NCI-H345 treated with DMSO at 0.1 percent for 48 hours (cell line): ENCODE data around the gene DNM3.

Experiments used
- DNase-seq: peaks from one replicate; lab custom pipeline; 2025; ENCODE audit not compliant: unreplicated experiment; lab: John Stamatoyannopoulos, UW

DNM3 gene

GRCh38 chr1:172163498-172164215 is 322.4 kb downstream of the DNM3 start:
- no peak for DNase-seq

DNA sequence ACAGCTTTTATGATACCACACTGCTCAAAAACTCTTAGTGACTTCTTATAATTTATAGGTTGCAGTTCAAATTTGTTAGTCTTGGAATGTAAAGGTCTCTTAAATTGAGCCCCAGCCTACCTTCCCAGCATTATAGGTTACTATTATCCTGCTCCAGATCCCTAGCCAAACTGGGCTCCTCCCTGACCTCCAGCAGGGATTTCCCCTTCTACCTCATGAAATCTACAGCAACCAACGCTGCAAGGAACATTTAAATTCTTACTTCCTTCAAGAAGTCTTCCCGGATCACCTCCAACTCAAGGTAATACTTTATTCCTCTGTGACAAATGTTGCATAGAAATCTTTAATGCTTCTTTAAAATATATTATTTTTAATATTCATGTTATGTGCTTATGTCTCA is 324.1 kb downstream of the DNM3 start:
- DNase-seq, result no peak

DNA sequence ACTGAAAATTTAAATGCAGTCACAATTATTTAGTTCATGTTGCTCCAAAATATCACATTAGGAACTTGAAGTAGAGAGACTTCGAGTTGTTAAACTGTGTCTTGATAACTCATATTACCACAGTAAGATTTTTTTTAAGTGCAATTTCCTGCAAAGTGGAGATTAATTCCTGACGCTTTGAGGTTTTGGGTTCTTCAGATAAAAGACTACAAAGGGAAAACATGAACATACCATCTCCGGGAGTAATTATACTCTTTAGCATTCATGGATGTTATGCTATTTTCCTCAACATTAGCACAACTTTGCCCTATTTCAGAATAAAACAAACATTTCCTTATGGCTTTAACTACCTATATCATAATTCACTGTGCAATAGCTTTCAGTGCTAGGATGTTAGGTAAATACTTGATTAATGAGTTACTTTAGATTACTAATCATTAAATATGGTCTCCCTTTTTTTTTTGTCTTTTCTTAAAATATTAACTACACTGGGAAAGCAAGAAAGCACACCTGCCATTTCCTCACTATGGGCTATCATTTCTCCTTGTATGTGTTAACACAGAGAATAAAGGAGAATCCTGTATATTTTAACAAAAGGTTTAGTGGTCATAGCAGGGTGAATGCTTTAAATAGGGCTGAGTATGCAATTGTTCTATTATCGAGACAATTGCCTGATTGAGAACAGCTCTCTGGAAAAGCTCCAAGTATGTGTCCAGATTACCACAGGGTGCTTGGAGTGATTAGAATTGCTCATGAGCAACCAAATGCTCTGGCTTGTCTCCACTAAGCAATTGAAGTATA is 326.7 kb downstream of the DNM3 start:
- DNase-seq, result peak; percentile 33

DNA sequence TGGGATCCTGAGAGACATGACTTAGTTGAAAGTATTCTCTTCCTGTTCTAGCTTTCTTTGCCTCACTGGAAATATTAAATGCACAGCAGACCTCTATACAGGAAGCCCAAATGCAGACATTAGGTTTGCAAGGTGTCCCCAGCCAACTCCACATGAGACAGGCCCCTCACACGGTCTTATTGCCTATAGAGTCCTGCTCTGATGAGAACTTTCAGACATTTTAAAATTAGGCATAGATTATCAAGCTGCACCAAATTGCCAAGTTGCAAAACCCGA is 327.2 kb downstream of the DNM3 start:
- no peak for DNase-seq

- DNase-seq, result no peak
Measured at GRCh38 chr1:172169836-172170235, 328.5 kb downstream of the DNM3 start.

DNA sequence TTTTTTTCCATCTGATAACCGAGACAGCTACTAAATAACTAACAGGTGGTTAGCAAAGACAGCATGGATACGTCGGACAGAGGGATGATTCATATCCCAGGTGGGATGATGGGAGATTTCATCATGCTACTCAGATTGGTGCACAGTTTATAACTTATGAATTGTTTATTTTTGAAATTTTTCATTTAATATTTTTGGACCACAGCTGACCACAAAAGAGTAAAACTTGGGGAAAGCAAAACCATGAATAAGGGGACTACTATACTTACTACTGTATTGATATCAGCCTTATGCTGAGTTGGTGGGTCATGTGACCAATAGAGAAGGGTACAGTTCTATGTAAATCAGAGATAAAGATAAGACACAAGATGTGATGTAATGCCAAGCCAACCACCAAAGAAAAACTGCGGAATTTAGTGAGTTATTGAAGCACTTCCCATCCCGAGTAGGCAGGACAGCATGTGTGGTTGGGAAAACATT is 331.1 kb downstream of the DNM3 start:
- DNase-seq, result no peak

- DNase-seq, result no peak
Measured at GRCh38 chr1:172176206-172176605, 334.9 kb downstream of the DNM3 start.

- DNase-seq, result no peak
Measured at GRCh38 chr1:172177849-172178248, 336.6 kb downstream of the DNM3 start.

DNA sequence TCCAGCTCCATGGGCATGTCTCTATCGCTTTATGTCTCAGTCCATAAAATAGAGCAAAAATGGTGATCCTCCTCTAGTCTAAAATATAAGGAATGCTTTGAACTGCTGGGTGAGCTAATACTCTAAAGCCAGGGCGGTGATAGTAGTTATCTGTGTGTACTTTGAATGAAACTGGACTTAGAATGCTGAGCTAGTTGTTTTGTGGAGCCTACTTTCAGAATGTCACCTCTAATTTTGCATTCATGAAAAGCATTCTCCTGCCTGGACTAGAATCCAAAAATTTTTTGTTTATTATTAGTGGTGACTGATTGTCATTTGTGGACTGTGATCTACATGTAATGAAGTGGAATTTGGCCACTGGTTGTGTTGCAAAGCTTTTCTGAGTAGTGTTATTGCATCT is 337.6 kb downstream of the DNM3 start:
- DNase-seq, result no peak

GRCh38 chr1:172179918-172180317 is 338.6 kb downstream of the DNM3 start:
- no peak for DNase-seq

DNA sequence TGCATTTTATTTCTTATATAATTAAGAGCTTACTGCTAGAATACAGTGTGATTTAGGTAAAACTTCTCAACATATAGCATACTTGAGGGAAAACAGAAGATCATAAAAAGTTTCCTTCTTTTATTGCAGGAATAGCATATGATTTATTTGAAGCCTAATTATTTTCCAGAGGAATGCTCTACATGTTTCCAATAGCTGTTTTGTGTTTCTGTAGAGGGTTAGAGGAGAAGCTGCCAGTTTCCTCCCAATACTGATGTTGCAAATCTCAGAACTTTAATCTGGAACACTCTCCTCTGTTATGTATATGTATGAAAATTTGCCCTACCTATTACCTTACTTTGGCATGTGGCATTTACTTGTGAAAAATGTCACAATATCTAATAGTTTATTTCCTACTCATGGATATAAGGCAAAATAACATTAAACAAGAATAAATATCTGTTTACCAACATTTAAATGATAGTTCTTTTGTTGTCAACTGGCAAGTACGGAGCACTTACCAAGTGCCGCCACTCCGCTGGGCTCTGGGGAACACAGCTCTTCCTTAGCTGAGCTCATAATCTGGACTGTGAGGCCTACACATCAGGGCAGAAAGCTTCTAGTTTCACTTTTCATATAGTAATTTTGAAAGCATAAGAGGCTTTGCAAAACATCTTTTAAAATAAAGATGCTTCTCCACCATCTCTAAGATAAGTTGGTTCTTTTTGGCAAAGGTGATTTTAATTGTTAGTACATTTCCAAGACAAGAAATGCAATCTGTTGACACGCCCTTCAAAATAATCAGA is 339.4 kb downstream of the DNM3 start:
- DNase-seq, result no peak

- no peak for DNase-seq
Measured at GRCh38 chr1:172184506-172185191, 343.4 kb downstream of the DNM3 start.

DNA sequence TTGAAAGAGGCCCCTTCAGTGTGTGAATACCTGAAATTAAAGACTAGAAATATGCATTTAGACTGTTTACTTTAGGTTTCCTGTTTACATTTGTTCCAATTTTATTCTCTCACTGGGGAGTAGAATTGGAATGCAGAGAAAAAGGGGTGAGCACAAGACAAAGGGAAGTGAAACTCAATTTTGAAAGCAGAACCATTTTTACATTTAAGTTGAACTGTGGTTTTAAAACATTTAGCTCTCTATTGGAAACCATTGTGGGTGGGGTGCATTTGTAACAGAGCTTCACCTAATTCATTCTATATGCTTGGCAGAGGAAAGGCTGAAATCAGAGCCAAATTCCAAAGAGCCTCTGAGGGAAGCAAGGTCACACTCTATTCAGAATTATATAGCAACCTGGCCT is 343.9 kb downstream of the DNM3 start:
- DNase-seq, result no peak

DNA sequence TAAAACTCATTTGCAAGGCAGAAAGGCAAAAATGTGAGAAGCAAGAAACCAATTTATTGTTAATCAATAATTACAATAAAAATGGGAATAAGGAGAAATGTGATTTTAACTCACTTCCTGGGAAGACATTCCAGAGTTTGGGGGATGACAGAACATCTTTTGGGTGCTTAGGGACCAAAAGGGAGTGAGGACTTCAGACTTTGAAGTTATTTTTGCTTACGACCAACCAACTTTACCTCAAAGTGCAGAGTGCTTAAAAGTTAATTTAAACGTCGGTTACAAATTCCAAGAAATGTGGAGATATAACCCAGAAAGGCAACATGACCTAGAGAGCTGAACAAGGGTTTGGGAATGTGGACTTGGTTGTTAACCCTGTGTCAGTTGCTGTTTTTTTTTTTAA is 344.7 kb downstream of the DNM3 start:
- DNase-seq, result no peak

DNA sequence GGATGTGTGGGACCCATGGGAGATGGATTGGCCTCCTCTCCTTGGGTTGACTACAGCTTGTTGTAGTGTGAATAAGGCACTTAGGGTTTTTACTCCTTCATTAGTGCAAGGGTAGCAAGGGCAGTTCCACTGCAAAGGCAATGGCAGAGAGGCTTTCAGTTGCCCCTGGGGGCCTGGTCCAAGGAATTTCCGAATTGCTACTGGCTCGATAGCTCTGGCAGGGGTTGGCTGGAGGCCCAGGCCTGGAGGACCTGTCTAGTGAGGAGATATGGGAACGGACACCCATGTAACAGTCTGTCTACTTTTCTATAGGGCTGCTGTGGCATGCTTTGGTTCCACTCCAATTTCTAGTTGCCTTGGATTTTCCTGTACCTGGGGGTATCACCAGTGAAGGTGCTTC is 360.3 kb downstream of the DNM3 start:
- DNase-seq, result no peak

DNA sequence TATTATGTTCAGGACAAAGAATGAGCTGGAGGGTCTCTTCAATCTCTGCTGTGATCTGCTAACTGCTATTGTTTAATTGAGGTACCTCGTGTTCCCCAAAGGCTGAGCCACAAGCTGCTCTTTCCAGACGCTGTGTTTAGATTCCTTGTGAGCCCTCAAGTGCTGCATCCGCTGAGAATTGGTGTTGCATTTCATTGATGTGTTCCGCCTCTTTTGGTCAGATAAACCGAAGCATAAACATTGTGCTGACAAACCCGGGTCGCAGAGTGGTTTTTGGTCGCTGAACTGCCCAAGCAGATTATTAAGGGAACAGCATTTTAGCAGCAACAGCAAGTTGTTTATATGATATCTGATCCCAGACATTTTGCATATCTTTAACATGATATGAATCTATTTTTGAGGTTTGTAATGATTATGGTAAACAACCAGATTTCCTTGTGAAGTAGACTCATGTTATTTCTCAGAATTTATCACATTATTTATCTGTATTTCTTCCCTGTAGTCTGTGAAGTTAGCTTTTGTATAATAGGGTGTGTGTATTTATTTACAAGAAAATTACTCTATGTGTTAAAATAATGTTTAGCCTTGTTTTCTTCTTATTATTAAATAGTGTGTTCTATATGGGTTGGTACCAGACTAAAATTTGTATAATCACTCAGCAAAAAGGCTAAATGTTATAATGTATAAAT is 362.0 kb downstream of the DNM3 start:
- DNase-seq, result peak; percentile 24

GRCh38 chr1:172203902-172204301 is 362.6 kb downstream of the DNM3 start:
- DNase-seq, result no peak

- no peak for DNase-seq
Measured at GRCh38 chr1:172206256-172206655, 365.0 kb downstream of the DNM3 start.

- no peak for DNase-seq
Measured at GRCh38 chr1:172208635-172209034, 367.3 kb downstream of the DNM3 start.

GRCh38 chr1:172211221-172211620 is 369.9 kb downstream of the DNM3 start:
- DNase-seq, result no peak

- no peak for DNase-seq
Measured at GRCh38 chr1:172212124-172212523, 370.8 kb downstream of the DNM3 start.
